ENCODE measurements around the gene CCDC78.

CCDC78 gene

GRCh38 chr16:689175-689897 lies 36.9 kb downstream of the CCDC78 start:
- no peak for TF ChIP-seq TAF1 (IDR thresholded peaks at IDR 0.05; ENCODE audit: borderline replicate concordance, low read depth, low read length)
- no peak for TF ChIP-seq POLR2A (IDR thresholded peaks at IDR 0.05; ENCODE audit: low read depth, low read length)
- TF ChIP-seq POLR2AphosphoS5 (IDR thresholded peaks at IDR 0.05; ENCODE audit: low read depth, low read length) = no peak
- DNase-seq (ENCODE audit: insufficient read length) (no peak), FAIRE-seq (no peak)

- DNase-seq (ENCODE audit: insufficient read length) = no peak
- FAIRE-seq = no peak
- TF ChIP-seq TAF1 (IDR thresholded peaks at IDR 0.05; ENCODE audit: borderline replicate concordance, low read depth, low read length) = no peak
- no peak for TF ChIP-seq POLR2A (IDR thresholded peaks at IDR 0.05; ENCODE audit: low read depth, low read length)
- TF ChIP-seq POLR2AphosphoS5 (IDR thresholded peaks at IDR 0.05; ENCODE audit: low read depth, low read length) = no peak
Measured at GRCh38 chr16:687499-687898, 38.7 kb downstream of the CCDC78 start.

GRCh38 chr16:686459-687260 lies 39.6 kb downstream of the CCDC78 start:
- DNase-seq (ENCODE audit: insufficient read length) = no peak
- no peak for FAIRE-seq
- TF ChIP-seq TAF1 (IDR thresholded peaks at IDR 0.05; ENCODE audit: borderline replicate concordance, low read depth, low read length) = no peak
- no peak for TF ChIP-seq POLR2A (IDR thresholded peaks at IDR 0.05; ENCODE audit: low read depth, low read length)
- no peak for TF ChIP-seq POLR2AphosphoS5 (IDR thresholded peaks at IDR 0.05; ENCODE audit: low read depth, low read length)

- DNase-seq (ENCODE audit: insufficient read length) (no peak), FAIRE-seq (no peak)
- TF ChIP-seq POLR2AphosphoS5 (IDR thresholded peaks at IDR 0.05; ENCODE audit: low read depth, low read length) (no peak), TAF1 (IDR thresholded peaks at IDR 0.05; ENCODE audit: borderline replicate concordance, low read depth, low read length) (no peak), POLR2A (IDR thresholded peaks at IDR 0.05; ENCODE audit: low read depth, low read length) (no peak)
Measured at GRCh38 chr16:685967-686366, 40.3 kb downstream of the CCDC78 start.

GRCh38 chr16:684961-685696 lies 41.1 kb downstream of the CCDC78 start:
- no peak for TF ChIP-seq POLR2A (IDR thresholded peaks at IDR 0.05; ENCODE audit: low read depth, low read length)
- no peak for TF ChIP-seq TAF1 (IDR thresholded peaks at IDR 0.05; ENCODE audit: borderline replicate concordance, low read depth, low read length)
- no peak for TF ChIP-seq POLR2AphosphoS5 (IDR thresholded peaks at IDR 0.05; ENCODE audit: low read depth, low read length)
- DNase-seq (ENCODE audit: insufficient read length) (no peak), FAIRE-seq (no peak)

GRCh38 chr16:684071-684794 lies 42.0 kb downstream of the CCDC78 start, which contains the start of gene JMJD8:
Gene JMJD8, minus strand, starts transcription at chr16:684334. Its CDS starts 15 bp downstream, at chr16:684319.
- TF ChIP-seq POLR2A (IDR thresholded peaks at IDR 0.05; ENCODE audit: low read depth, low read length) (peak; percentile 97), TAF1 (IDR thresholded peaks at IDR 0.05; ENCODE audit: borderline replicate concordance, low read depth, low read length) (peak; percentile 85), POLR2AphosphoS5 (IDR thresholded peaks at IDR 0.05; ENCODE audit: low read depth, low read length) (peak; percentile 90)
- DNase-seq (ENCODE audit: insufficient read length) (peak; percentile 100), FAIRE-seq (peak; percentile 97)

- DNase-seq (ENCODE audit: insufficient read length) (no peak), FAIRE-seq (no peak)
- TF ChIP-seq TAF1 (IDR thresholded peaks at IDR 0.05; ENCODE audit: borderline replicate concordance, low read depth, low read length) (no peak), POLR2AphosphoS5 (IDR thresholded peaks at IDR 0.05; ENCODE audit: low read depth, low read length) (no peak), POLR2A (IDR thresholded peaks at IDR 0.05; ENCODE audit: low read depth, low read length) (no peak)
Measured at GRCh38 chr16:683396-684070, 42.7 kb downstream of the CCDC78 start.

GRCh38 chr16:682493-683395 lies 43.5 kb downstream of the CCDC78 start:
- FAIRE-seq = no peak
- TF ChIP-seq POLR2A (IDR thresholded peaks at IDR 0.05; ENCODE audit: low read depth, low read length) (no peak), TAF1 (IDR thresholded peaks at IDR 0.05; ENCODE audit: borderline replicate concordance, low read depth, low read length) (no peak), POLR2AphosphoS5 (IDR thresholded peaks at IDR 0.05; ENCODE audit: low read depth, low read length) (no peak)

GRCh38 chr16:681746-682427 lies 44.4 kb downstream of the CCDC78 start:
- FAIRE-seq = no peak

More at GRCh38 chr16:682493-683395, 43.5 kb downstream of the CCDC78 start:
- no peak for DNase-seq (ENCODE audit: insufficient read length)

More at GRCh38 chr16:681746-682427, 44.4 kb downstream of the CCDC78 start:
- TF ChIP-seq POLR2AphosphoS5 (IDR thresholded peaks at IDR 0.05; ENCODE audit: low read depth, low read length) (peak; percentile 60; the same call in 1 of the 2 replicates), POLR2A (IDR thresholded peaks at IDR 0.05; ENCODE audit: low read depth, low read length) (no peak), TAF1 (IDR thresholded peaks at IDR 0.05; ENCODE audit: borderline replicate concordance, low read depth, low read length) (no peak)
- DNase-seq (ENCODE audit: insufficient read length) = no peak
